ENCODE results near the gene CASK.

Gene CASK

DNA sequence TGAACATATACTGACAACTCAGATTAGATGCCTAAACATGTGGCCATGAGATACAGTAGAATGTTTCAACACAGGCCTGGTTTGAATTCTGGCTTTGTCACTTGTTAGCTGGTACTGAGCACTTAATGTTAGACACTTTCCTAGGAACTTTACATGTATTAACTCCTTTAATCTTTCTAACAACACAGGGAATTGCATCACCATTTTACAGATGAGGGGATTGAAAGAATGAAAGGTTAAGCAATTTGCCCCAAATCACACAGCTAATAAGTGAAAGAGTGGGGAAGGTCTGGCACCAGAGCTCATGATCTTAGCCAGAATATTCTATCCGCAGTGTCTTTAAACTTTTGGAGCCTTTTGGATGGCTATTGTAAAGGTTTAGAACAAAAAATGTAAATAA lies 380.3 kb downstream of the CASK start:
- no peak for TF ChIP-seq CTCF (IDR thresholded peaks at IDR 0.05; ENCODE audit: low read depth, low read length, missing control alignments)
- DNase-seq (ENCODE audit: extremely low read depth, low read depth) = no peak
- H3K4me3 ChIP-seq (replicated peaks; ENCODE audit: low read depth, low read length) = no peak overlapping the region

- H3K4me3 ChIP-seq (replicated peaks; ENCODE audit: low read depth, low read length) = no peak overlapping the region
- DNase-seq (ENCODE audit: extremely low read depth, low read depth) = no peak
- no peak for TF ChIP-seq CTCF (IDR thresholded peaks at IDR 0.05; ENCODE audit: low read depth, low read length, missing control alignments)
Measured at GRCh38 chrX:41542536-41542935, 380.8 kb downstream of the CASK start.

GRCh38 chrX:41542135-41542534 lies 381.2 kb downstream of the CASK start:
- H3K4me3 ChIP-seq (replicated peaks; ENCODE audit: low read depth, low read length) = no peak overlapping the region
- DNase-seq (ENCODE audit: extremely low read depth, low read depth) = no peak
- TF ChIP-seq CTCF (IDR thresholded peaks at IDR 0.05; ENCODE audit: low read depth, low read length, missing control alignments) = no peak

DNA sequence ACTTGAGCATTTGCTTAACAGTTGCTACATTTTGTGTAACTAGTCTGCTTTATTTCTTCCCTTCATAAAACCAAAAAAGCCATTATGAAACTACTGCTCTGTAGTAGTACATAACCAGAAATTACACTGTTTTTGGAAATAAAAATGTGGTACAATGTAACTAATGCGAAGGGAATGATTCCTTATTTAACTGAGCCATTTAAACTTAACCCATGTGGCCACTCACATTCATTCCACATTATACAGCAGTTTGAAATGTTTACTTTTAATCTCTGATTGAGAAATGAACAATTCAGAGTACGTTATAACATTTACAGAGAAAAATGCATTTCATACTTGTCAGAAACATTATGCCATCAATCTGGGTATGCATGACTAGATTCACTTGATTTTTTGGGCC lies 382.0 kb downstream of the CASK start:
- H3K4me3 ChIP-seq (replicated peaks; ENCODE audit: low read depth, low read length) = no peak overlapping the region
- no peak for DNase-seq (ENCODE audit: extremely low read depth, low read depth)
- TF ChIP-seq CTCF (IDR thresholded peaks at IDR 0.05; ENCODE audit: low read depth, low read length, missing control alignments) = no peak

DNA sequence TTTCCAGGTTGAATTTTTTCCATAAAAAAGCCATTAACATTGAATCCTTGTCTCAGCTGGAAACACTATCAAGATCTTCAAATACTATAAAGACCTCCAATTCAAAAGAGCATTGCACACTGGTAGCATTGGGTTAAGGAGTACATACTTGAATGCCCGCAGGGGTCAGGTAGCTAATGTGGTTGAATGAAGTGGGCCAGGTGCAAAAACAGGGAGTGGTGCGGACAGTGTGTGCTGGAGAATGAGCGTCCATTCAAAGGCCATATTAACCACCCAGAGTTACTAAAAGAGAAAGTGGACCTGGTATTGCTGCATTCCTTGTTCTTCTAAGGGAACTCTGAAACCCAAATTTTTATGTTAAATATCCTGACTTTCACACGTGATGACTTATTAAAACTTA lies 384.6 kb downstream of the CASK start:
- no peak for DNase-seq (ENCODE audit: extremely low read depth, low read depth)
- no peak overlapping the region for H3K4me3 ChIP-seq (replicated peaks; ENCODE audit: low read depth, low read length)
- no peak for TF ChIP-seq CTCF (IDR thresholded peaks at IDR 0.05; ENCODE audit: low read depth, low read length, missing control alignments)

DNA sequence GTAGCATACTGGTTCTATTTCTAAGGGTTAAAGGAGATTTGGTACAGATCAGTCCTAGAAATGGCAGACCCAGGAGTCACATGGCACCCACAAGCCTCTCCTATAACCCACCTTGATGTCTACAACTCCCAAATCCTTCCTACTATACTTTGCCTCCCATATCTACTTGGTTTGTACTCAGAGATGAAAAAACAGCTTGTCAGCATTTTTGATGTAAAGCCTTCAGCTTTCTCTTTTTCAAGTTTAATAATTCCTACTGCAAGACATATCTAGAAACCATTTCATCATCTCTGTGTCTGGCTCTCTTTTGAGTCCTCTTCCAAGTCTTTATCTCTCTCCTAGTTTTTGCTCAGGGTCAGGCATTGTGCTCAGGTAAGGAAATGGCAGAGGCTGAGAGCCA lies 393.3 kb downstream of the CASK start:
- TF ChIP-seq CTCF (IDR thresholded peaks at IDR 0.05; ENCODE audit: low read depth, low read length, missing control alignments) = no peak
- DNase-seq (ENCODE audit: extremely low read depth, low read depth) = no peak
- H3K4me3 ChIP-seq (replicated peaks; ENCODE audit: low read depth, low read length) = no peak overlapping the region

- no peak for DNase-seq (ENCODE audit: extremely low read depth, low read depth)
- no peak for TF ChIP-seq CTCF (IDR thresholded peaks at IDR 0.05; ENCODE audit: low read depth, low read length, missing control alignments)
- no peak overlapping the region for H3K4me3 ChIP-seq (replicated peaks; ENCODE audit: low read depth, low read length)
Measured at GRCh38 chrX:41529221-41529620, 394.1 kb downstream of the CASK start.
